Measurements from ENCODE around the gene UBB.

Gene UBB

GRCh38 chr17:16345565-16345964 is 35.3 kb upstream of the UBB start:
- Histone ChIP-seq H3F3A (ENCODE audit: insufficient read depth, low read length) (no peaks in the 10 kb centered on the region), H3K4me1 (ENCODE audit: low read length) (no peaks in the 10 kb centered on the region; the same call in 1 of the 2 replicates), H3K79me2 (ENCODE audit: low read length) (no peaks in the 10 kb centered on the region), H3K9me3 (replicated peaks; ENCODE audit: insufficient read depth, low read length) (no peaks in the 10 kb centered on the region), H3K9ac (ENCODE audit: low read length) (no peak overlapping the region), H2AFZ (ENCODE audit: low read length) (no peak overlapping the region), H3K4me3 (ENCODE audit: low read length) (no peak overlapping the region), H3K27me3 (replicated peaks; ENCODE audit: insufficient read depth, low read length) (no peaks in the 10 kb centered on the region), H3K9me2 (replicated peaks; ENCODE audit: insufficient read depth, low read length) (no peaks in the 10 kb centered on the region), H3K36me3 (replicated peaks; ENCODE audit: insufficient read depth, low read length) (no peaks in the 10 kb centered on the region), H3K27ac (ENCODE audit: low read length) (no peak overlapping the region), H4K20me1 (ENCODE audit: insufficient read depth, low read length) (no peaks in the 10 kb centered on the region), H3K4me2 (ENCODE audit: low read depth, low read length) (no peak overlapping the region)
- TF ChIP-seq, protein P1, sequence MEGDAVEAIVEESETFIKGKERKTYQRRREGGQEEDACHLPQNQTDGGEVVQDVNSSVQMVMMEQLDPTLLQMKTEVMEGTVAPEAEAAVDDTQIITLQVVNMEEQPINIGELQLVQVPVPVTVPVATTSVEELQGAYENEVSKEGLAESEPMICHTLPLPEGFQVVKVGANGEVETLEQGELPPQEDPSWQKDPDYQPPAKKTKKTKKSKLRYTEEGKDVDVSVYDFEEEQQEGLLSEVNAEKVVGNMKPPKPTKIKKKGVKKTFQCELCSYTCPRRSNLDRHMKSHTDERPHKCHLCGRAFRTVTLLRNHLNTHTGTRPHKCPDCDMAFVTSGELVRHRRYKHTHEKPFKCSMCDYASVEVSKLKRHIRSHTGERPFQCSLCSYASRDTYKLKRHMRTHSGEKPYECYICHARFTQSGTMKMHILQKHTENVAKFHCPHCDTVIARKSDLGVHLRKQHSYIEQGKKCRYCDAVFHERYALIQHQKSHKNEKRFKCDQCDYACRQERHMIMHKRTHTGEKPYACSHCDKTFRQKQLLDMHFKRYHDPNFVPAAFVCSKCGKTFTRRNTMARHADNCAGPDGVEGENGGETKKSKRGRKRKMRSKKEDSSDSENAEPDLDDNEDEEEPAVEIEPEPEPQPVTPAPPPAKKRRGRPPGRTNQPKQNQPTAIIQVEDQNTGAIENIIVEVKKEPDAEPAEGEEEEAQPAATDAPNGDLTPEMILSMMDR (IDR thresholded peaks at IDR 0.05; ENCODE audit: low read length) = no peak
- TF ChIP-seq EZH2phosphoT487 (IDR thresholded peaks at IDR 0.05; ENCODE audit: low read length) = no peak
- TF ChIP-seq EZH2 (optimal IDR thresholded peaks at IDR 0.05; ENCODE audit: low read depth, low read length) = no peak
- DNase-seq = no peak

DNA sequence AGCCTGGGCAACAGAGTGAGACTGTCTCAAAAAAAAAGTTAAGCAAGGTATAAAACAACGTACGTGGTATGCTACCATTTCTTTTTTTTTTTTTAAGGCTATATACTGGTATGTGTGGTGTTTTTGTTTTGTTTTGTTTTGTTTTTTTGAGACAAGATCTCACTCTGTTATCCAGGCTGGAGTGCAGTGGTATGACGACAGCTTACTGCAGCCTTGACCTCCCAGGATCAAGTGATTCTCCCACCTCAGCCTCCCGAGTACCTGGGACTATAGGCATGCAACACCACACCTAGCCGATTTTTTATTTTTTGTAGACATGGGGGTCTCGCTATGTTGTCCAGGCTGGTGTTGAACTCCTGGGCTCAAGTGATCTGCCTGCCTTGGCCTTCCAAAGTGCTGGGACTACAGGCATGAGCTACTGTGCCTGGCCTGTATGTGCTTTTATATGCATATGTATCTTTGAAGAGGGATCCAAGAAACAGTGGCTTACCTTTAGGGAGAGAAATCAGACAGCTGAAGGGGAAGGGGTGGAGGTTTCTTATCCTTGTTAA is 34.1 kb upstream of the UBB start:
- Histone ChIP-seq H3K36me3 (replicated peaks; ENCODE audit: insufficient read depth, low read length) (no peaks in the 10 kb centered on the region), H3K9me2 (replicated peaks; ENCODE audit: insufficient read depth, low read length) (no peaks in the 10 kb centered on the region), H3K9me3 (replicated peaks; ENCODE audit: insufficient read depth, low read length) (no peaks in the 10 kb centered on the region), H3K27ac (ENCODE audit: low read length) (no peak overlapping the region), H2AFZ (ENCODE audit: low read length) (no peak overlapping the region), H3K27me3 (replicated peaks; ENCODE audit: insufficient read depth, low read length) (no peaks in the 10 kb centered on the region), H4K20me1 (ENCODE audit: insufficient read depth, low read length) (no peaks in the 10 kb centered on the region), H3F3A (ENCODE audit: insufficient read depth, low read length) (no peaks in the 10 kb centered on the region), H3K79me2 (ENCODE audit: low read length) (no peaks in the 10 kb centered on the region), H3K4me1 (ENCODE audit: low read length) (no peaks in the 10 kb centered on the region; the same call in 1 of the 2 replicates), H3K4me2 (ENCODE audit: low read depth, low read length) (no peak overlapping the region), H3K9ac (ENCODE audit: low read length) (no peak overlapping the region), H3K4me3 (ENCODE audit: low read length) (no peak overlapping the region)
- TF ChIP-seq, protein P1 (IDR thresholded peaks at IDR 0.05; ENCODE audit: low read length) = no peak
- TF ChIP-seq EZH2phosphoT487 (IDR thresholded peaks at IDR 0.05; ENCODE audit: low read length) (no peak), EZH2 (optimal IDR thresholded peaks at IDR 0.05; ENCODE audit: low read depth, low read length) (no peak)
- DNase-seq = no peak

- Histone ChIP-seq H2AFZ (ENCODE audit: low read length) (no peak overlapping the region), H4K20me1 (ENCODE audit: insufficient read depth, low read length) (no peaks in the 10 kb centered on the region), H3K79me2 (ENCODE audit: low read length) (no peaks in the 10 kb centered on the region), H3K36me3 (replicated peaks; ENCODE audit: insufficient read depth, low read length) (no peaks in the 10 kb centered on the region), H3K4me1 (ENCODE audit: low read length) (no peaks in the 10 kb centered on the region; the same call in 1 of the 2 replicates), H3K27me3 (replicated peaks; ENCODE audit: insufficient read depth, low read length) (0 out of 2 replicates have a peak, but pooled peaks cover 4% of the 10 kb centered on the region), H3K9me2 (replicated peaks; ENCODE audit: insufficient read depth, low read length) (no peaks in the 10 kb centered on the region), H3K9ac (ENCODE audit: low read length) (no peak overlapping the region), H3K27ac (ENCODE audit: low read length) (no peak overlapping the region), H3K9me3 (replicated peaks; ENCODE audit: insufficient read depth, low read length) (no peaks in the 10 kb centered on the region), H3F3A (ENCODE audit: insufficient read depth, low read length) (no peaks in the 10 kb centered on the region), H3K4me2 (ENCODE audit: low read depth, low read length) (no peak overlapping the region), H3K4me3 (ENCODE audit: low read length) (no peak overlapping the region)
- no peak for TF ChIP-seq EZH2 (optimal IDR thresholded peaks at IDR 0.05; ENCODE audit: low read depth, low read length)
- no peak for TF ChIP-seq EZH2phosphoT487 (IDR thresholded peaks at IDR 0.05; ENCODE audit: low read length)
- TF ChIP-seq, protein P1 (IDR thresholded peaks at IDR 0.05; ENCODE audit: low read length) = no peak
- no peak for DNase-seq
Measured at GRCh38 chr17:16348586-16348985, 32.3 kb upstream of the UBB start.
